ENCODE data around the gene ZCCHC8.

DNA sequence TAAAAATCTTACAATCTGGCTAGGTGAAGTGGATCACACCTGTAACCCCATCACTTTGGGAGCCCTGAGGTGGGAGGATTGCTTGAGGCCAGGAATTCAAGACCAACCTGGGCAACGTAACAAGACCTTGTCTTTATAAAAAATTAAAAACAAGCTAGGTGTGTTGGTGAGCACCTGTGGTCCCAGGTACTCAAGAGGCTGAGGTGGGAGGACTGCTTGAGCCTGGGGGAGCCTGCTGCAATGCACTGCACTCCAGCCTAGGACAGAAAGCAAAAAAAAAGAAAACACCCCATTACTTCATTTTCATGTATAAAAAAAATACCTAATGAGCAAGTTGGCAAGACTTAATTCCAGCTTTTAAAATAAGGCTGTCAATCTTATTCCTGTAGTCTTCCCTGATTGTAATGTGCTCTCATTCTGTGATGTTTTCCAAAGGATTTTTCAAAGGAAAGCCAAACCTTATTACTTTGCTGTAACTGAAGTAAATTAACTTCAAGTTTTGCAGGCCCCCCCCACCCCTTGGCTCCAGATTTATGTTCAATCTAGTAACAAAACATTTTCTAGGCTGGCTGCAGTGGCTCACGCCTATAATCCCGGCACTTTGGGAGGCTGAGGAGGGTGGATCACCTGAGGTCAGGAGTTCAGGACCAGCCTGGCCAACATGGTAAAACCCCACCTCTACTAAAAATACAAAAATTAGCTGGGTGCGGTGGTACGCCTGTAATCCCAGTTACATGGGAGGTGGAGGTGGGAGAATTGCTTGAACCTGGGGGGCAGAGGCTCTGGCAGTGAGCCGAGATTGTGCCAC, 3.3 kb upstream of the ZCCHC8 start:
- TF ChIP-seq, protein P1, sequence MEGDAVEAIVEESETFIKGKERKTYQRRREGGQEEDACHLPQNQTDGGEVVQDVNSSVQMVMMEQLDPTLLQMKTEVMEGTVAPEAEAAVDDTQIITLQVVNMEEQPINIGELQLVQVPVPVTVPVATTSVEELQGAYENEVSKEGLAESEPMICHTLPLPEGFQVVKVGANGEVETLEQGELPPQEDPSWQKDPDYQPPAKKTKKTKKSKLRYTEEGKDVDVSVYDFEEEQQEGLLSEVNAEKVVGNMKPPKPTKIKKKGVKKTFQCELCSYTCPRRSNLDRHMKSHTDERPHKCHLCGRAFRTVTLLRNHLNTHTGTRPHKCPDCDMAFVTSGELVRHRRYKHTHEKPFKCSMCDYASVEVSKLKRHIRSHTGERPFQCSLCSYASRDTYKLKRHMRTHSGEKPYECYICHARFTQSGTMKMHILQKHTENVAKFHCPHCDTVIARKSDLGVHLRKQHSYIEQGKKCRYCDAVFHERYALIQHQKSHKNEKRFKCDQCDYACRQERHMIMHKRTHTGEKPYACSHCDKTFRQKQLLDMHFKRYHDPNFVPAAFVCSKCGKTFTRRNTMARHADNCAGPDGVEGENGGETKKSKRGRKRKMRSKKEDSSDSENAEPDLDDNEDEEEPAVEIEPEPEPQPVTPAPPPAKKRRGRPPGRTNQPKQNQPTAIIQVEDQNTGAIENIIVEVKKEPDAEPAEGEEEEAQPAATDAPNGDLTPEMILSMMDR (IDR thresholded peaks at IDR 0.05; ENCODE audit: extremely low read depth in 1 of 2, insufficient read depth in 1 of 2, low read depth in 1 of 2, low read length in 2 of 2): no peak
- TF ChIP-seq POLR2A (IDR thresholded peaks at IDR 0.05; ENCODE audit: low read depth, low read length) (peak; percentile 63), GATA2 (IDR thresholded peaks at IDR 0.05; ENCODE audit: insufficient read depth, insufficient read length, low read depth, low read length) (no peak), POLR2AphosphoS5 (IDR thresholded peaks at IDR 0.05; ENCODE audit: insufficient read depth, low read depth, low read length) (no peak), MYC (IDR thresholded peaks at IDR 0.05; ENCODE audit: low read depth, low read length) (no peak), JUN (IDR thresholded peaks at IDR 0.05; ENCODE audit: borderline replicate concordance, insufficient read depth, insufficient read length, low read depth) (no peak), EZH2 (IDR thresholded peaks at IDR 0.05; ENCODE audit: borderline replicate concordance, low read depth, low read length, severe bottlenecking) (no peak), FOS (IDR thresholded peaks at IDR 0.05; ENCODE audit: borderline replicate concordance, insufficient read depth, low read length) (no peak)
- TF ChIP-seq, protein P2, sequence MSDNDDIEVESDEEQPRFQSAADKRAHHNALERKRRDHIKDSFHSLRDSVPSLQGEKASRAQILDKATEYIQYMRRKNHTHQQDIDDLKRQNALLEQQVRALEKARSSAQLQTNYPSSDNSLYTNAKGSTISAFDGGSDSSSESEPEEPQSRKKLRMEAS (IDR thresholded peaks at IDR 0.05; ENCODE audit: insufficient read depth, insufficient read length): no peak
